IMR-90 (cell line): Measurements from ENCODE around the gene ZNF519. TPM values are rescaled to one million over a fixed set of nuclear protein-coding genes. Genes with fewer than 3 reads are reported as not detected.

Experiments used
- ATAC-seq: fragments of 200-7000 bp; cut with Tn5 transposase; 2 replicates; pipeline ENCODE4 v1.9.1; 2020; ENCODE audit warnings: low read depth, mild to moderate bottlenecking, moderate library complexity
- BruUV-seq: library from RNA; stranded (reverse); fragments of 400-500 nt; replicated peaks from 2 replicates; lab custom pipeline; 2021; lab: Mats Ljungman, UMichigan
- CTCF ChIA-PET: fragments of 300-600 bp; formaldehyde crosslinking; extraction: SDS; loops from one replicate; lab custom pipeline; 2021; ENCODE audit warnings: antibody characterized with exemption; lab: Yijun Ruan, JAX
- POLR2A ChIA-PET: fragments of 300-600 bp; sonication (Branson Sonifier 250); formaldehyde crosslinking; loops from one replicate; lab custom pipeline; 2022; ENCODE audit warnings: antibody characterized with exemption; ENCODE audit not compliant: unreplicated experiment; lab: Charles Lee
- DNase-seq: peaks from one replicate; pipeline ENCODE4 v3.0.0; 2013
- H2AFZ ChIP-seq: replicated peaks from 2 replicates; pipeline ENCODE3; 2013; ENCODE audit warnings: low read length, mild to moderate bottlenecking; ENCODE audit not compliant: poor library complexity
- H2AK5ac ChIP-seq: 2 replicates; pipeline ENCODE4 v1.6.1; 2013; ENCODE audit warnings: low read depth, low read length, inconsistent platforms
- H2AK9ac ChIP-seq: replicated peaks from 2 replicates; pipeline ENCODE3; 2013; ENCODE audit warnings: mild to moderate bottlenecking, low read depth, low read length, moderate library complexity; ENCODE audit not compliant: poor library complexity
- H2BK120ac ChIP-seq: 2 replicates; pipeline ENCODE4 v1.6.1; 2013; ENCODE audit warnings: low read depth, low read length, inconsistent platforms
- H2BK15ac ChIP-seq: 3 replicates; pipeline ENCODE4 v1.6.1; 2013; ENCODE audit warnings: low read depth, low read length, inconsistent platforms
- H2BK20ac ChIP-seq: 2 replicates; pipeline ENCODE4 v1.6.1; 2013; ENCODE audit warnings: low read depth, mild to moderate bottlenecking, inconsistent platforms, low read length, moderate library complexity
- H2BK5ac ChIP-seq: 2 replicates; pipeline ENCODE4 v1.6.1; 2013; ENCODE audit warnings: mild to moderate bottlenecking, low read depth, low read length, inconsistent platforms; ENCODE audit not compliant: poor library complexity, severe bottlenecking
- H3K14ac ChIP-seq: replicated peaks from 2 replicates; pipeline ENCODE4 v1.6.1; 2013; ENCODE audit warnings: low read depth, low read length, inconsistent platforms
- H3K18ac ChIP-seq: 2 replicates; pipeline ENCODE4 v1.6.1; 2013; ENCODE audit warnings: low read depth, low read length, control low read depth
- H3K23ac ChIP-seq: 2 replicates; pipeline ENCODE4 v1.6.1; 2013; ENCODE audit warnings: low read depth, low read length, inconsistent platforms
- H3K27ac ChIP-seq: 2 replicates; pipeline ENCODE4 v1.5.1; 2013; ENCODE audit warnings: mild to moderate bottlenecking, control low read depth, low read length; ENCODE audit not compliant: insufficient read depth
- H3K27me3 ChIP-seq: 2 replicates; pipeline ENCODE4 v1.6.1; 2013; ENCODE audit warnings: low read length; ENCODE audit not compliant: control insufficient read depth, insufficient read depth
- H3K36me3 ChIP-seq: 2 replicates; pipeline ENCODE4 v1.6.1; 2013; ENCODE audit warnings: low read length, mixed read lengths; ENCODE audit not compliant: control insufficient read depth, insufficient read depth
- H3K4ac ChIP-seq: 2 replicates; pipeline ENCODE4 v1.6.1; 2013; ENCODE audit warnings: low read depth, low read length, inconsistent platforms
- H3K4me1 ChIP-seq: 2 replicates; pipeline ENCODE4 v1.6.1; 2013; ENCODE audit warnings: low read length, mixed read lengths; ENCODE audit not compliant: control insufficient read depth, insufficient read depth
- H3K4me2 ChIP-seq: 2 replicates; pipeline ENCODE4 v1.6.1; 2013; ENCODE audit warnings: low read depth, mild to moderate bottlenecking, control low read depth, low read length, moderate library complexity
- H3K4me3 ChIP-seq: 2 replicates; pipeline ENCODE4 v1.5.1; 2013; ENCODE audit warnings: low read depth, mild to moderate bottlenecking, control low read depth, low read length, moderate library complexity; ENCODE audit not compliant: insufficient read depth
- H3K56ac ChIP-seq: 2 replicates; pipeline ENCODE4 v1.6.1; 2013; ENCODE audit warnings: low read length, inconsistent platforms; ENCODE audit not compliant: insufficient read depth; ENCODE audit errors: extremely low read depth
- H3K79me1 ChIP-seq, 2 experiments: 2 replicates each; pipeline ENCODE4 v1.6.1; 2013; ENCODE audit warnings: low read length in 2 of 2, inconsistent platforms in 1 of 2, low read depth in 1 of 2
- H3K9ac ChIP-seq: 2 replicates; pipeline ENCODE4 v1.6.1; 2013; ENCODE audit warnings: low read depth, low read length, control low read depth
- H3K9me1 ChIP-seq: 2 replicates; pipeline ENCODE4 v1.6.1; 2013; ENCODE audit warnings: low read length, inconsistent platforms; ENCODE audit not compliant: insufficient read depth
- H3K9me3 ChIP-seq: 2 replicates; pipeline ENCODE4 v1.6.1; 2013; ENCODE audit warnings: low read length; ENCODE audit not compliant: control insufficient read depth, insufficient read depth
- H4K20me1 ChIP-seq: 2 replicates; pipeline ENCODE4 v1.6.1; 2013; ENCODE audit warnings: low read length, inconsistent platforms; ENCODE audit not compliant: insufficient read depth
- H4K5ac ChIP-seq: 2 replicates; pipeline ENCODE4 v1.6.1; 2013; ENCODE audit warnings: mild to moderate bottlenecking, low read depth, low read length, control low read depth
- H4K8ac ChIP-seq, 2 experiments: 2 replicates each; pipeline ENCODE4 v1.6.1; 2013; ENCODE audit warnings: low read depth in 2 of 2, low read length in 2 of 2, control low read depth in 1 of 2, inconsistent platforms in 1 of 2
- H4K91ac ChIP-seq: 2 replicates; pipeline ENCODE4 v1.6.1; 2013; ENCODE audit warnings: low read depth, low read length, inconsistent platforms; ENCODE audit not compliant: insufficient read depth
- ELK1 ChIP-seq: fragments of 150-350 bp; IDR thresholded peaks from 2 replicates; pipeline ENCODE4 v1.6.1; 2016; ENCODE audit warnings: low read depth, mild to moderate bottlenecking, low read length, moderate library complexity, borderline replicate concordance
- MXI1 ChIP-seq: IDR thresholded peaks from 2 replicates; pipeline ENCODE4 v1.6.1; 2012; ENCODE audit warnings: low read depth, mild to moderate bottlenecking, low read length, moderate library complexity, borderline replicate concordance
- WGBS, 2 experiments: methylation state at CpG; one replicate each; pipeline versions ENCODE4 v1.1.5 to v1.1.7; 2013; ENCODE audit warnings: missing lambda C conversion rate in 2 of 2; ENCODE audit not compliant: insufficient read length in 1 of 2; ENCODE audit errors: extremely low coverage in 2 of 2; 5-methylcytosine and 5-hydroxymethylcytosine counted together
- dilution Hi-C: fragments of 300-500 bp; cut with HindIII; formaldehyde crosslinking; loops from one replicate; pipeline ENCODE4 v1.14.3; 2018; ENCODE audit warnings: low sequenced_read_pairs; ENCODE audit not compliant: unreplicated experiment
- in situ Hi-C: fragments of 300-500 bp; cut with MboI; formaldehyde crosslinking; loops from 3 replicates; pipeline ENCODE4 v1.14.3; 2019; ENCODE audit warnings: low sequenced_read_pairs, inconsistent platforms, mixed read lengths
- intact Hi-C: fragments of 100-400 bp; cut with micrococcal nuclease; formaldehyde crosslinking; loops from 2 replicates; pipeline ENCODE4 v1.10.0; 2022
- polyA plus RNA-seq, 3 experiments: library from polyadenylated mRNA; depleted of rRNA; stranded (reverse); fragments of >200 nt; gene quantifications; 2 replicates each; pipeline ENCODE4 v1.2.3, GENCODE V29; 2012; ENCODE audit warnings: low replicate concordance in 1 of 3
- total RNA-seq: library from RNA; depleted of rRNA; stranded (reverse); fragments of >200 nt; gene quantifications from 2 replicates; pipeline ENCODE4 v1.2.3, GENCODE V29; 2012

ZNF519 gene
- total and polyA plus RNA-seq, 2 of the 4 experiments (the other 2 are of a cell fraction): 2.3 to 4.7 TPM

DNA sequence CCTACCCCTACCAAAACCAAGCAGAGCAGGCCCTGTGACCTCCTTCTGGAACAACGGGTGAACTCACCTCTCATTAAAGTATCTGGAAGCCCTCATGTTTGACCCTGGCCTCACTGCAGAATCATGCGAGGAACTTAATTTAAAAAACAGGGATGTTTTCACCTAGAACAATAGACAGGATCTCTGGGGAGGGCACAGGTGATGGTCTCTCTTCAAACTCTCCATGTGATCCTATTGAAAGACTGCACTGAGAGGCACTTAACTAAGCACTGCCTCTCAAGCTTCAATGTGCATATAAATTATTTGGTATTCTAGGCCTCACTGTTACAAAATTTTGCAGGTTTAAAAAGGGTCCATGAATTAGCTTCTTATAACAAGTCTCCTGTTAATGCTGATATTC is 7.5 kb downstream of the ZNF519 start:
- TF ChIP-seq MXI1 (no peak), ELK1 (no peak)
- H2AK9ac ChIP-seq: no peak overlapping the region
- H4K20me1 ChIP-seq: no peaks in the 10 kb centered on the region
- ChIA-PET CTCF (no interaction called here), POLR2A (no interaction called here)
- no peak overlapping the region for H3K14ac ChIP-seq
- no peak overlapping the region for H3K56ac ChIP-seq
- H3K9me1 ChIP-seq: no peaks in the 10 kb centered on the region
- H4K91ac ChIP-seq: no peak overlapping the region
- H3K4me3 ChIP-seq: no peak overlapping the region
- no peak overlapping the region for H3K4ac ChIP-seq
- no peaks in the 10 kb centered on the region for H3K36me3 ChIP-seq
- DNase-seq (no peak), ATAC-seq (no peak)
- no peak overlapping the region for H4K5ac ChIP-seq
- no peaks in the 10 kb centered on the region for H3K27me3 ChIP-seq
- H3K4me1 ChIP-seq: no peaks in the 10 kb centered on the region
- in situ Hi-C loops (no loop called here), intact Hi-C loops (no loop called here), dilution Hi-C loops (no loop called here)
- H2AFZ ChIP-seq: no peak overlapping the region
- H3K18ac ChIP-seq: no peak overlapping the region
- peaks cover 0 to 3% of the 10 kb centered on the region in 2 experiments; a peak in 1 of 4 replicates for H3K79me1 ChIP-seq
- no peak overlapping the region for H2BK5ac ChIP-seq
- H3K27ac ChIP-seq: no peak overlapping the region
- H3K9me3 ChIP-seq: no peaks in the 10 kb centered on the region
- no peak overlapping the region for H2AK5ac ChIP-seq
- no peak overlapping the region for H2BK120ac ChIP-seq
- no peak overlapping the region for H3K23ac ChIP-seq
- no peak overlapping the region for H2BK15ac ChIP-seq
- H3K9ac ChIP-seq: no peak overlapping the region
- H2BK20ac ChIP-seq: no peak overlapping the region
- H4K8ac ChIP-seq: no peak overlapping the region
- no CpG with 5 or more reads among the region's 2 CpGs for WGBS, 2 experiments
- no TSS peak for BruUV-seq
- no peak overlapping the region for H3K4me2 ChIP-seq
